Occipital lobe (tissue), 2 donors: ENCODE data around the gene AIP. TPM values are rescaled to one million over a fixed set of nuclear protein-coding genes. Genes with fewer than 3 reads are reported as not detected.

Experiments
- DNase-seq: peaks from one replicate; lab custom pipeline; 2025; lab: John Stamatoyannopoulos, UW
- total RNA-seq: library from RNA; depleted of rRNA; stranded (reverse); fragments of >200 nt; gene quantifications from one replicate; pipeline ENCODE4 v1.2.3, GENCODE V29; 2014

Gene AIP
- total RNA-seq, 1 donor from 2014 or later: 66.8 TPM

DNA sequence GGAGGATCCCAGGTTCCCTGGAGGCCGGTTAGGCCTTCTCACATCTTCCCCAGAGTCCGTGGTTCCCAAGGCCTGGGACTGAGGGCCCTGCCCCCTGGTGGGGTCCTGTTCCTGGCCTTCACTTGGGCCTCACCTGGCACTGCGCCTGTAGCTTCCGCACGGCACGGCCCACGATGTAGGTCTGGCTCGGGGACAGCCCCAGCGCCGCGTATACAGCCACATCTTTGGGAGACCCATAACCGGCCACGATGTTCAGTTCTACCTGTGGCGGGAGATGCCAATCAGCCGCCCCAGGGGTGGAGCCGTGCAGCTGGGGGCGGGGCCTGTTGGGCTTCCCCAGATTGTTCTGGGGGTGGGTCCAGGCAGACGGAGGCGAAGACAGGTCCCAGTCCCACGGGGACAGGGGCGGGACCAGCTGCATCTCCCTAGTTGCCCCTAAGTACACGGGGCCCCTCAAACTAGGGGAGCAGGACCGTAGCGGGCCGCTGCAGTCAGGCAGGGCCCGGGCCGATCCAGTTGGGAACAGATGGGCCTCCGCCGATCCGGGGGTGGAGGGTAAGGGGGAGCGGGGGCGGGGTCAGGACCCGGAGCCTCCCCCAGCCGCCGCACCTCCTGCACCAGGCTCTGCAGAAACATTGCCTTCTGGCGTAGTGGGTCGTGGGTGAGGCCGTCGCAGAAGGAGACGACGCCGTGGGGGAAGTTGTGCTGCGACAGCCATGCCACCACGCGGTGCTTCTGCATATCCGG, 10.1 kb downstream of the AIP start:
- DNase-seq: no peak

DNA sequence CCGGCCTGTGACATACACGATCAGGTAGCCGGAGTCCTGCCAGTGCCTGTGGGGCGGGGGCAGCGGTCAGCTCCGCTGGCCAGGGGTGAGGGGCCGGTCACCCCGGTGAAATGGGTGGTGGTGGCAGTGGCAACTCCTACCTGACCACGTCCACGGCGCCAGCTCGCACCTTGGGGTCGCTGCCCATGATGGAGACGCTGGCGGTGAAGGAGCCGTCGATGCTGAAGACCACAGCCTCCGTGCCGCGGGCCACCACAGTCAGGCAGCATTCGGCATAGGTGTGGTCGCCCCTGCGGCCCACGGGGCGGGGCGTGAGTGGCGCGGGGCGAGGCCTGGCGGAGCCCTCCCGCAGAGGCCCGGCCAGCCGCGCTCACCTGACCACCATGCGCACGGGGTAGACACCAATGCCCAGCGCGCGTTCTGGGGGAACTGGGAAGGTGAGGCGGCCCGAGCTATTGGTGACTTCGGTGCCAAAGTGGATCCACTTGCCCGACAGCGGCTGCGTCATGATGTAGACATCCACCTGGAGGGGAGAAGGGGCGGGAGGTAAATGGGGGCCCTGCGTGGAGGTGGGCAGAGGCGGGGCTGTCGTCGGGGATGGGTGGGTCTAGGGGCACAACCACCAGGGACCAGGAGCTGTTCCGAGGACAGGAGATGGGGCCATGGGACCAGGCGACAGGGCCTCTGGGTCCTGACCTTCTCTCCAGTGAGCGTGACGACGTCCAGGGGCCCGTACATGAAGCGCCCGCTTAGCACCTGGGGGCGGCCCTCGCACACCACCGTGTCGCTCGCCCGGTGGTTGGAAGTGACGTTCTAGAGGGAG, 10.9 kb downstream of the AIP start:
- DNase-seq: no peak

DNA sequence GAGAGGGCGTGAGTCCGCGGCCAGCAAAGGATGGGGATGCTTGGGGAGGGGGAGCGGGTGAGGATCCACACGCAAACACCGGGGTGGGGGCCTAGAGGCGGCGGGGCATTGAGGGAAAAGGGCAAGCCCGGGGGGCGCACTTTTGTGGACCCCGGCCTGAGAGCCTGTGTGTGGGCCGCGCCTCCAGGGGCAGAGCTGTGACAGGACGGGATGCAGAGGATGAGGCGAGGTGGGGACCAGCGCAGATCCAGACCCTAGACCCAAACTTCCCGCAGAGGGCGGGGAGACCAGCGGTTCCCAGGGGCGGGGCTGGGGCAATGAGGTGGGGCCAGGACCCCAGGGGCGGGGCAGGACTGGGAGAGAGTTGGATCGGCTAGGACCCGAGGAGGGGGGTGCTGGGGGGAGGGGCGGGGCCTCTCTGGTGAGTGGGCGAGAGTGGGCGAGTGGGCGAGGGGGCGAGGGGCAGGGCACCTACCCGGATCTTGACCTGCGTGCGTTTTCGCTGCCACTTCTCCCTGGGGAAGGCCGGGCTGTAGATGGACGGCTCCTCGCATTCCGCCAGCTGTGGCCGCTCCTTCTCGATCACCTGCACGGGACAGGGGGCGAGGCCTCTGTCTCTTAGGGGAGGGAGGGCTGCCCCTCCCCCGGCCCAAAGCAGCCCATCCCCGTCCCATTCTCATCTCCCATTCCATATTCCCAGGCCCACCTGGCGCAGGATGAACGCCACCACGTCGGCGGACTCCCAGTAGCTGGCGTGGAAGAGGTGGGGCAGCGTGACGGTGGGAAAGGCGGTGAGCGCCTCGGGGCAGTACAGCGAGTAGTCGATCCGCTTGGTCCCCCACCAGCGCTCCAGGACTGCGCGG, 11.8 kb downstream of the AIP start:
- DNase-seq: no peak

DNA sequence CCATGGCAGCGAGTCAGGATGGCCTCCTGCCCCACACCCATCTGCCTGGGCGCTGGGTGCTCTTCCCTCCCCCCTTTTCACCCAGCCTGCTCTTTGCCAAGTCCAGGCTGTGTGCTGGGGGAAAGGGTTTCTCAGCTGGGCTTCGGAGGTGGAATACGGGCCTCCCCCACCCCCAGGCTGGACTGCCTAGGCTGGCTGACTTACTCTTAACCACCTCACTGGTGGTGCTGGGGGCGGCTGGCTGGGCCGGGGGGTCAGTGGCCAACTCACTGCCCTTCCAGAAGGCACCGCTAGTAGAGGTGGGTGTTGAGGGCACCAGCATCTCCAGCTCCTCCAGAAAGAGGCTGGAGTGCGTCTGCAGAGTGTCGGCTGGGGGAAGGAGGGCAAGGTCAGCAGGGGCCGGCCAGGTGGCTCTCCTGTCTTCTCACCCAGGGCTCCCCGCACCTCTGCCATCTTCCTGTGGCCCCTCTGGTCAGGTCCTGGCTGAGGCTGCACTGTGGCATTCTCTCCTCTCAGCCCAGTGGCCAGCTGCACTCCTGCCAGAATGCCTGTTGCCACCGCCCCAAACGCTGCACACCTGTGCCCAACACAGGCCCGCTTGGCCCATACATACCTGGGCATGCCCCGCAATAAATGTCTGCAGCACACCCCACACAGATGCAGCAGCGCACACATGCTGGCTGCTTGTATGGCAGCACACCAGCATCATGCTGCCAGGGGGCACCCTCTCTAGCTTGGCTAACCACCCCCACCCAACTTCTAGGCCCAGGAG, 12.6 kb downstream of the AIP start:
- DNase-seq: no peak

DNA sequence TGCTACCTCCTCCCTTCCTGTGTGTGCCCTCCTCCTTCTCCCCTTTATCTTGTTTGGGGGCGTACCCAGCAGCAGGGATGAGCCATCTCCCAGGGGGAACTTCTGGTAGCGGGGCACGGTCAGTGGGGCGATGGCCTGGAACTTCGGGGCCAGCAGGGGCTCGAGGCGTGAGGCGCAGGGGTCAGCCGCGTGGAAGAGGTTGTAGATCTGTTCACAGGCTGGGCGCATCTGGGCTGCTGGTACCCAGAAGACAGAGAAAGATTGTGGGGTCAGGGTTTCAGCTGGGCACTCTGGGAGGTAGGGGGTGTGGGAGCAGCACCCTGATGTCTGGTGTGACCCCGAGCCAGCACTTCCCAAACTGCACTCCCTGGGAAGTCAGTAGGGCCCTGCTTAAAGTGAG, 13.3 kb downstream of the AIP start:
- no peak for DNase-seq

DNA sequence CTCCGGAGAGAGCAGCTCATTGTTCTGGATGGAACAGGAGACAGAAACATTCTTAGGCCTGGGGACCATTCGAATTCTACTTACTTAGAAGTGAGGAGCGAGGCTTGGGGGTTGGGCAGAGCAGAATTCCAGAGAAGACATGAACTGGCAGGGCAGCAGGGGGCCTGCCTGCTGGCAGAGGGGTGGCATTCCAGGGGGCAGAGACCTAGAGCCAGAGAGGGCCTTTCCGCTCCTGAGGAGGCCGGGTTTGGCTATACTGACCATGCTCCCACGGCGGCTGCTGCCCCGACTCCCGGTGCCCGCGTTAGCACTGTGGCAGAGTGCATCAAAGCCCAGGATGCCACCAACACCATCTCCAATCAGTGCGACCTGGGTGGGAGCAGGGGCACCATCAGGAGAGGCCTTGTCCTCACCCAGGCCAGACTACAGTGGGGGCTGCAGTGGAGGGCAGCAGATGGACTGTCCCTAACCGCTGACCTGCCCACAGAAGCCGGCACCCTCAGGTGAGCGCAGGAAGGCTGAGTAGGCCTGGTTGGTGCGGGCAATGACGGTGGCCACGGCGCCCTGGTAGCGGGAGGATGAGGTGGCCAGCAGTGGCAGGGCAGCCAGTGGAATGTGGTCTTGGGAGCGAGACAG, 14.9 kb downstream of the AIP start:
- DNase-seq: no peak

DNA sequence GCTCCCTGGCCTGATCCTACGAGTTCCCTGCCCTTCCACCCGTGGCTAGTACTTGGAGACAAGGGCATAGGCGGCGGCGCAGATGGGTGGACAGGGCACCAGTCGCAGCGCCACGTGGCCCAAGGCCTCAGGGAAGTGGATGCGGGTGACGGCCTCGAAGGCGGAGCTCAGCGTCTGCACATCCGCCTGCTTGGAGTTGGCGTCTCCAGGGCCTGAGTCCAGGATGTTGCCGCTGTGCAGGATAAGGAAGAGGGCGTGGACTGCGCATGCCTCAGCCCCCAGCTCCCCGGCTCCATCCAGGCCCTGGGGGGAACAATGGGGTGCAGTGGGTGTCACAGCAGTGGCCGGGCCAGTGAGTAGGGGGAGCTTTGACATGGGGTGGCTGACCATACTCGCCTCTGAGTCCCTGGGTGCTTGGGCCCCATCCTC, 15.7 kb downstream of the AIP start:
- no peak for DNase-seq

DNA sequence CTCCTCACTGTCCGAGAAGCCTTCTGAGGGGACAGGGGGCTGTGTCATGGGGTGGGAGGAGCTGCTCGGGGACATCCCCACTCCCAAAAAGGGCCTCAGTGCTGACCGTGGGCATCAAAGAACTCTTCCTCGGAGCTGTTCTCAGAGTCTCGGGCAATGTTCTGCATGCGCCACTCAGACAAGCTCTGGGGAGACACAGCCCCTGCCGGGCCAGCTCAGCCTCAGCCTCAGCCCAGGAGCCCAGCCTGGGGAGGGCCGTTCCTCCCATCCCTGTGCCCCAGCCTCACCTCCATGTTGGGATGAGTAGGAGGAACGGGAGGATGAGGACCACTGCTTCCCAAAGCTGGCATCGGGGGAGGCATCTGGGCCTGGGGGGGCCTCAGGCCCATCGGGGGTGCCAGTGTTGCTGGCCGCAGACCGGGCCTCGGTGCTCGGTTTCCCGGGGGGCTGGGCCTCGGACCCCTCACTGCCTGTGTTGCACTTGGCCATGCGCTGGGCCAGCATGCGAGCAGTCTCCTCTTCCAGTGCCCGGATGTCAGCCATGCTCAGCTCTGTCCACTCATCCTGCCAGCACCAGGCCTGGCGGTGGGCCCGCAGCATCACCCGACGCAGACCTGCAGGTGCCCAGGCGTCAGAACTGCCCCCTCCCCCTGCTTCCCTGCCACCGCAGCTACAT, 17.1 kb downstream of the AIP start:
- DNase-seq: no peak

DNA sequence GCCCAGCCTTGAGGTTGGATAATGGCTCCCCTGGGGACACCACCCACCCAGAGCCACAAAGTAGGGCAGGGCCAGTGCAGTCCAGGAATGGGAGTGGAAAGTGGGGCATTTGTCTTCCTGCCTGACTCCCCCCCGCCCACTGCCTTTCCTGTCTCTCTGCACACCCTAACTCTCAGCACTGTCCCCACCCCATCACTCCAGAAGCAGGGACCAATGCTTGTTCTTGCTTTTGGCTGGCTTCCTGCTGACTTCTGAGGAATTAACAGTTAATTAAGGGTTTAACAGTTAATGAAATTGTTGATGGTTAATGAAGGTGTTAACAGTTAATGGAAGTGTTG, 17.6 kb downstream of the AIP start:
- DNase-seq: no peak

DNA sequence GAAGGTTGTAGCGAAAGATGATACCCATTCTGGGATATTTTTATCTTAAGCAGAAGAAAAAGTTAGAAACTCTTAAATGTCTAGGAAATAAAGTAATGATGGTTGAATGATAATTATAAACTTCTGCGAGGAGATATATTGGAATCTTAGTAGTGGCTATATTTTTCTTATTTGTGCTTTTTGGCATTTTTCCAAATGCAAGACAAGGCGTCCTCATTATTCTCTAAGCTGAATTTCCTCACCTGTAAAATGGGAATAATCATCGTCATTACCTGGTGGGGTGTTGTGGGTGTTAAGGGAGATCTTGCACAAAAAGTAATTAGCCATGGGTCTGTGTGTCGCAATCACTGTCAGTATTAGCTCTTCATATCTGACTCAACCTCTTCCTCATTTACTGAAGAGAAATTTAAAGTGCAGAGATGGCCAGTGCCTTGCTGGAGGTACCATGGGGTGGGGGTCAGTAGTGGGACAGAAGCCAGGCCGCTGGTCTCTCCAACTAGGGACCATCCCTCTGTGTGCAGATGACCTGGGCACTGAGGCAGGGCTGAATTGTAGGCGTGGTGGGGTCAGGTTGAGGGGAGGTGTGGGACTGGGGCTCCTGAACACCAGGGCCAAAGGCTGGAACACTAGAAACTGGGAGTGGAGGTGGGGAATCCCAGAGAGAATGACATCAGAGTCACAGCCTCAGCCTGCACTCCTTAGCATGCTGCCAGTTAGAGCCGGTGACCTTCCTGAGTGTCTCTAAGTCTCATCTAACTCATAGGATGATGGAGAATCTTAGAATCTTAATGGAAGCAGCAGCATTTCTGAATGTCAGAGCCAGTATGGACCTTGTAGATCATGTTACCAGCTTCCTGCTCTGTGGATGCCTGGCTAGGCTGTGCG, 18.2 kb downstream of the AIP start:
- DNase-seq: no peak

DNA sequence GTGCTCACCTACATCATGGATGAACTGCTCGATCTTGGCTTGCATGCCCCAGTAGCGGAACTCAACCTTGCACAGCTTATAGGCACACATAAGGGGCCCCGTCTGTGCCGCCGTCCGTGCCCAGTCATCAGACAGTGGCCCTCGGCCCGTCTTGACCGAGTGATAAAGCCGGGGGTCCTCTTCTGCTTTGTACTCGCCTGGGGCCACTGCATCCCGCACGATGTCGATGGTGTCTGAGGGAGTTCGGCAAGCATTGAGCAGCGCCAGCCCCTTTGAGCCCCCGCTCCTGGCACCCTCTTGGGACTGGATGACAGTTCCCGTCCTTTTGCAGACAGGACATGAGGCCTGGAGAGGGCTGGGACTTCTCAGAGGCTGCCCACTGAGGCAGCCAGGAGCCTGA, 19.0 kb downstream of the AIP start:
- DNase-seq: no peak

DNA sequence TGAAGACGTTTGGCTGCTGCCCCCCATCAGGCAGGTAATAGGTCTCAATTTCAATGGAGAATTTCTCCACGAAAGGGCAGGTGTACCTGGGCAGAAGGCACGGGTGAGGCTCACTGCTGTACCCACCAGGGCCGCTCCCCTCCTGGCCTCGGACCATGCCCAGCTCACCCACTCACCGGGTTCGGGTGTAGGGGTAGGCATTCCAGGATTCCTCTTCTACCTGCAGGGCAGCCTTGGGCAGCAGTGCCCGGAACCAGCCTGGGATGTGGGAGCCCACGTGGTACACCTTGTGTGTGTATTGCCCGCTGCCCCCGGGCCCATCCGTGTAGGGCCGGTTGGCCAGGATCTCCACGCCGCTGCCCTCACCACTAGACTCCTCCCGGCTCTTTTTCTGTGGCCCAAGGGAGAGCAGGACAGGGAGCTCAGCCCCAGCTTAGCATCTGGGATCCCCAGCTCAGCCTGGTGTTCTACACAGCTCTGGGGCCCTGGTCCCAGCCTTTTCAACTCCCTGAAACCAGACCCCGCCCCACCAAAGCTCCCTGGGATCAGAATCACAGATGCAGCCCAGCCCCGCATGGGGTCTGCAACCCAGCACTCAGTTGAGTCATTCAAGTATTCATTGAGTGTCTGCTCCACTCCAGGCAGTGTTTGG, 19.6 kb downstream of the AIP start:
- DNase-seq: no peak

DNA sequence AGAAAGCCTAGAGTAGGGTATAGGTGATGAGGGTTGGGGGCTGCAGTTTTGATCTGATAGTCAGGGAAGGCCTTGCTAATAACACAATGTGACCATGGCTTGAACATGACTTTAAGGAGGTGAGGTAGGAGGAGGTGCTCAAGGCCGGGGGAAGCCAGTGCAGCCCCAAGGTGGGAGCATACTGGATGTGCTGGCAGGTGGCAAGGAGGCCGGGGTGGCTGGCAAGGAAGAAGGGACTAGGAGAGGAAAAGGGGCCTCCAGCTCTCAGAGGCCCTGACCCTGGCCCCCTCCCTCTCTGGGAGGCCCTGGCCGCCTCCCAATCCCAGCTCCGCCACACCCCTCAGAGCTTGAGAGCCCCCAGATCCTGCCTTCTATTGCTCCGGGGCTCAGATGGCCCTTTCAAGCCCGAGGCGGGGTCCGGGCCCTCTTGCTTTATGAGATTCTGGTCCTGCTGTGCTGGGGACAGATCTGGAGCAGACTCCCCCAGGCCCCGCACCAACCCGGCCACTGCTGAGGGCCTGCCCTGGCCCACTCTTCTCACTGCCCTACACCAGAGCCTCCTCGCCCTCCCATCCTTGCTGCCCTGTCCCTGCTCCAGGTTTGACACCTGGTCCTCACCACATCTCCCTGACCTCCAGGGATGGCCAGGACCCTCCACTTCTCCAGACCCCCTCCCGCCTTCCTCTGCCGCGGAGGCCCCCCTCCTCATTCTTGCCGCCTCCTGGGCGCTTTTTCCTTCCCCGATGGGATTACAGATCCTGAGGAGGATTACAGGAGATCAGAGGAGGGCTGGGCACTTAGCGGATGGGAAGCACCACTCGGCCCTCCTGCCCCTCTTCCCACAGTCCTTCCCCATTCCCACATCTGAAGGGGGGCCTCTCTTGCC, 20.5 kb downstream of the AIP start:
- no peak for DNase-seq

DNA sequence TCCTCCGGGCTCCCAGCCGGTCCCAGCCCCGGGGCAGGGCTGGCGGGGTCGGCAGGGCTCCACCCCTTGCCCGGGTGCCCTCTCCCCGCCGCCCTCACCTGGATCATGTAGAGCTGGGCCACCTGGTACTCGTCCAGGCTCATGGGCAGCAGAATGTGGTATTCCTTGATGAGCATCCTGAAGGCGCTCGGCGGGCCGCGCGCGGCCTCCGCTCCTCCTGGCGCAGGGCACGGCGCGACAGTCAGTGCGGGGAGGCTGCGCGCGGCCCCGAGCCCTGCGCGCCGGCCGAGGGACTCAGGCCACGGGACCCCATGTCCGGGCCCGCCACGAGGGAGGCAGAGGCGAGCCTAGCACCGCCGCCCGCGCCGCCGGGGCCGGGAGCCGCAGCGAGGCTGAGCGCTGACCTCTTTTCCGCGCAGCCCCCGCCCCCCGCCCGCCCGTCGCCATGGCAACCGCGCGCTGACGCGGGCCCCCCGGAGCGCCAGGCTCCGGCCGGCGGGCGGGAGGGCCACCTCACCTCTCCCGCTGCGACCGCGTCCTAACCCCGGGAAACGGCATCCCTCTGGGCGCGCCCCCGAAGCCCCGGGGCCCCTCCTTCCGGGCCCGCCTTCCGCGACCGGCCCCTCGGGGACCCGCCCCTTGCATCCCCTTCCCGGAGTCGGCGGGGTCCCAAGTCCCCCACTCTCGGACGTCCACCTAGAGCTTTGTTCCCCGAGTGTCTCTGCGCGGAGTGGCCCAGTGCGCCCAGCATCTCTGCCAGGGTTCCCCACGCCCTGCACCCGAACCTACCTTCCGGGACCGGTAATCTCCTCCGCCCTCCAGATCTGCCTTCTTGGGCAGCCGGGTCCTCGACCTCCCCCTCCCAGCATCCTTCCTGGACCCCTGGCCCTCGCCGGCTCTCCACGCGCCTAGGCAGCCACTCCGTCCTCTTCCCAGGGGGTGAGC, 21.5 kb downstream of the AIP start:
- DNase-seq: no peak

DNA sequence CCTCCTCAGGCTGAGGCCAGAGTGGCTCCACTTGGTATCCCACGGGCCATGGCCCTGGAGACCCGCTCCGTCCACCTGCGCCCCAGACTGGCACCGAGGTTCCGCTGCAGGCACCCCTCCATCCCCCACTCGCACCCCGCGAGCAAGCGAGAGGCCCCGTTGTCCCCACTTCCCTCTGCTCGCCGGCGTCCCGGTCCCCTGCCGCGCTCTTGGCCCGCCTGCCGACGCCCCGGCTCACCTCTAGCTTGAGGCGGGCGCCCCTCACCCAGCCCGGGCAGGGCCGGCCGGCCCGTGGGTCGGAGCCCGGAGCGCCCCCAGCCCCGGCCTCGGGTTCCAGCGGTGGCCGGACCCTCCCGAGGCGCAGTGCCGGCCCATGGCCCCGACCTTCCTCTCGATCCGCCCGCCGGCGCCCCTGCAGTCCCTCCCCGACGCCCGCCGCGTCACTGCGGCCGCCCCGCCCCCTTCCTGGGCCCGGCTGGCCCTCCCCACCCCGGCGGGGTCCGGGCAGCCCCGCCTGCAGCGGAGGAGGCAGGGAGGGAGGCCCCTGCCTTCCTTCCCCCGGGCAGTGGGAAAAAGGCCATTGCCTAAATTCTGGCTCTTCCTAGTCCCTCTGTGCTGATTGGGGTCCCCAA, 22.2 kb downstream of the AIP start, which contains the start of gene PITPNM1:
TSS of gene PITPNM1 (minus strand) at position 414 of the 632 bp plus-strand sequence. CDS start 1,183 bp downstream, outside the sequence.
- no peak for DNase-seq
